Measurements from ENCODE around the gene ACTL10.

The ACTL10 gene

GRCh38 chr20:33709905-33710541 lies 43.3 kb downstream of the ACTL10 start:
- no peak overlapping the region for H3K4me3 ChIP-seq (ENCODE audit: low read length)
- TF ChIP-seq CTCF (IDR thresholded peaks at IDR 0.05; ENCODE audit: insufficient read depth, low read depth, low read length, missing control alignments), result no peak
- no peak for DNase-seq (ENCODE audit: low read depth)

DNA sequence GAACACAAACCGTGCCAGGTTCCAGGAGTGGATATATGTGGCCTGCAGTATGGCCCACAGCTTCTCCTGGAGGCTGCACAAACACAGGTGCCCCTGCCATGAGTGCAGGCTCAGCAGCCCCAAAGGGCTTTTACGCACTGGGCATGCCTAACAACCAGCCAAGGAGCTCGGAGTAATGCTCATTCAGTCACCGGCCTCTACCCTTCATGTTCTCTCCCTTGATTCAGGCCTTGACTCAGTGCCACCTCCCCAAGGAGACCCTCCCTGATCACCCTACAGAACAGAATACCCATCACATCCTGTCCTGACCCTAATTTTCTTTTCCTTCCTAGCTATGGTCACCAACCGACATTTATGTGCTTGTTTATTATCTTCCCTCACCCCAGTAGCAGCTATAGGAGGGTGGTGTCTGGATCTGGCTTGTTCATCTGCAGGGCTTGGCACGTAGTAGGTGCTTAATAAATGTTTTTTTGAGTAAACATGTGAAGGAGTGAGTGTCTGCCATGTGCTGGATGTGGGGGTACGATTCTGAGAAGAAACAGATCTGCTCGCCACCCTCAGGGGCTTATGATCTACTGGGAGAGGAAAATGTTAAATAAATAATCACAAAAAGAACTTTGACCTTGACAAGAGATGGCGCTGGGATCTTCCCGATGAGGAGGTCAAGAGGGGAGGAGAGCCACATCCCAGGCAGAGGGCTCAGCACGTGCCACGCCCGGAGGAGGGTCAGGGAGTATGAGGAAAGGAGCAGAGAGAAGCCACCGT lies 44.1 kb downstream of the ACTL10 start:
- no peak overlapping the region for H3K4me3 ChIP-seq (ENCODE audit: low read length)
- DNase-seq (ENCODE audit: low read depth), result no peak
- no peak for TF ChIP-seq CTCF (IDR thresholded peaks at IDR 0.05; ENCODE audit: insufficient read depth, low read depth, low read length, missing control alignments)

DNA sequence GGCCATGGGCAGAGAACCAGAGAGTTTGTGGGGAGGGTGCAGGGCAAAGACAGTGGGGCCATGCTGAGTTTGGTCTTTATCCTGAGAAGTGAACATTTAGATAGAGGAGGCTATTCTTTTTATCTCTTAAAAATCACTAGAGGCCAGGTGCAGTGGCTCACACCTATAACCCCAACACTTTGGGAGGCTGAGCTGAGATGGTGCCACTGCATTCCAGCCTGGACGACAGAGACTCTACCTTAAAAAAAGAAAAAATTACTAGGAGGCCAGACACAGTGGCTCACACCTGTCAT lies 44.6 kb downstream of the ACTL10 start:
- DNase-seq (ENCODE audit: low read depth), result no peak
- no peak for TF ChIP-seq CTCF (IDR thresholded peaks at IDR 0.05; ENCODE audit: insufficient read depth, low read depth, low read length, missing control alignments)
- no peak overlapping the region for H3K4me3 ChIP-seq (ENCODE audit: low read length)

- TF ChIP-seq CTCF (IDR thresholded peaks at IDR 0.05; ENCODE audit: insufficient read depth, low read depth, low read length, missing control alignments), result no peak
Measured at GRCh38 chr20:33713865-33714367, 47.2 kb downstream of the ACTL10 start.

GRCh38 chr20:33716498-33716897 lies 49.8 kb downstream of the ACTL10 start:
- H3K4me3 ChIP-seq (ENCODE audit: low read length), result no peak overlapping the region
- TF ChIP-seq CTCF (IDR thresholded peaks at IDR 0.05; ENCODE audit: insufficient read depth, low read depth, low read length, missing control alignments), result no peak
- no peak for DNase-seq (ENCODE audit: low read depth)

More at GRCh38 chr20:33713865-33714367, 47.2 kb downstream of the ACTL10 start:
- H3K4me3 ChIP-seq (ENCODE audit: low read length), result no peak overlapping the region
- no peak for DNase-seq (ENCODE audit: low read depth)

All from epithelial cell of esophagus (primary cell).